Endothelial cell of umbilical vein (primary cell): Measurements from ENCODE around the gene NKIRAS1. TPM values are rescaled to one million over a fixed set of nuclear protein-coding genes. Genes with fewer than 3 reads are reported as not detected.

ENCODE experiments used
- BruUV-seq: library from RNA; stranded (reverse); fragments of 400-500 nt; replicated peaks from 2 replicates; lab custom pipeline; 2021; lab: Mats Ljungman, UMichigan
- CTCF ChIA-PET: fragments of 300-600, 350-600 bp; sonication (Branson Sonifier 250); formaldehyde crosslinking; loops from one replicate; lab custom pipeline; 2021; ENCODE audit warnings: antibody characterized with exemption, inconsistent platforms; lab: Charles Lee
- POLR2A ChIA-PET: fragments of 300-600, 350-600 bp; sonication (Branson Sonifier 250); formaldehyde crosslinking; loops from one replicate; lab custom pipeline; 2021; ENCODE audit warnings: antibody characterized with exemption, inconsistent platforms; lab: Charles Lee
- DNase-seq: peaks from one replicate; pipeline ENCODE4 v3.0.0-alpha.2; 2011; ENCODE audit warnings: low read depth, low spot score
- FAIRE-seq: peaks from 2 replicates; lab custom pipeline; 2011; peaks lifted over from hg19 to GRCh38; lab: Jason Lieb, UNC
- H2AFZ ChIP-seq: 2 replicates; pipeline ENCODE4 v1.6.0; 2012; ENCODE audit warnings: low read depth, low read length, control low read depth, inconsistent platforms
- H3K27ac ChIP-seq: 2 replicates; pipeline ENCODE4 v1.5.1; 2011; ENCODE audit warnings: low read depth, mild to moderate bottlenecking, control low read depth, low read length, moderate library complexity; ENCODE audit not compliant: insufficient read depth
- H3K27me3 ChIP-seq, 2 experiments: 2 replicates each; pipeline versions ENCODE4 v1.6.0 to v1.6.1; 2011; ENCODE audit warnings: low read length in 2 of 2, mixed read lengths in 1 of 2; ENCODE audit not compliant: control insufficient read depth in 2 of 2, insufficient read depth in 2 of 2
- H3K36me3 ChIP-seq, 2 experiments: 2 replicates in 1 of 2; 3 replicates in 1 of 2; pipeline ENCODE4 v1.5.1; 2011; ENCODE audit warnings: low read length in 2 of 2, mild to moderate bottlenecking in 1 of 2, moderate library complexity in 1 of 2; ENCODE audit not compliant: control insufficient read depth in 2 of 2, insufficient read depth in 2 of 2; ENCODE audit errors: extremely low read depth in 1 of 2
- H3K4me1 ChIP-seq: 3 replicates; pipeline ENCODE4 v1.5.1; 2011; ENCODE audit warnings: mild to moderate bottlenecking, low read length; ENCODE audit not compliant: control insufficient read depth, insufficient read depth; ENCODE audit errors: extremely low read depth
- H3K4me2 ChIP-seq: 2 replicates; pipeline ENCODE4 v1.6.1; 2011; ENCODE audit warnings: low read length, control low read depth, mixed read lengths; ENCODE audit not compliant: insufficient read depth
- H3K4me3 ChIP-seq, 3 experiments: fragments of 200-600 bp in 1 of 3; sonication (generic), shearing (Covaris generic) in 1 of 3; replicated peaks in 1 of 3; 2 replicates each; pipeline ENCODE4 v1.5.1; 2011 to 2016; ENCODE audit warnings: control low read depth in 3 of 3, low read length in 3 of 3, mild to moderate bottlenecking in 2 of 3, inconsistent platforms in 1 of 3, low read depth in 1 of 3, moderate library complexity in 1 of 3; ENCODE audit not compliant: insufficient read depth in 1 of 3
- H3K79me2 ChIP-seq: 2 replicates; pipeline ENCODE4 v1.6.0; 2012; ENCODE audit warnings: low read length, inconsistent platforms; ENCODE audit not compliant: control insufficient read depth, insufficient read depth
- H3K9ac ChIP-seq: replicated peaks from 2 replicates; pipeline ENCODE3; 2011; ENCODE audit warnings: low read length, control low read depth; ENCODE audit not compliant: insufficient read depth; ENCODE audit errors: extremely low read depth
- H3K9me1 ChIP-seq: replicated peaks from 3 replicates; pipeline ENCODE4 v1.6.0; 2011; ENCODE audit warnings: mild to moderate bottlenecking, low read length; ENCODE audit not compliant: control insufficient read depth, insufficient read depth; ENCODE audit errors: extremely low read depth
- H3K9me3 ChIP-seq: replicated peaks from 2 replicates; pipeline ENCODE4 v1.5.1; 2012; ENCODE audit warnings: low read length, inconsistent platforms; ENCODE audit not compliant: control insufficient read depth, insufficient read depth
- H4K20me1 ChIP-seq: replicated peaks from 2 replicates; pipeline ENCODE3; 2011; ENCODE audit warnings: mild to moderate bottlenecking, low read length; ENCODE audit not compliant: control insufficient read depth, insufficient read depth; ENCODE audit errors: extremely low read depth
- POLR2AphosphoS5 ChIP-seq: IDR thresholded peaks from 2 replicates; pipeline ENCODE4 v1.6.1; 2012; ENCODE audit warnings: low read depth, mild to moderate bottlenecking, control low read depth, low read length, moderate library complexity; ENCODE audit not compliant: insufficient read depth
- dilution Hi-C: fragments of 300-500 bp; cut with MboI; formaldehyde crosslinking; loops from one replicate; pipeline ENCODE4 v1.15.0; 2019; ENCODE audit warnings: low sequenced_read_pairs; ENCODE audit not compliant: extremely low pct_ligation_motif_present
- intact Hi-C: fragments of 100-400 bp; cut with micrococcal nuclease; formaldehyde crosslinking; loops from one replicate; pipeline ENCODE4 v1.10.0; 2022
- polyA plus RNA-seq, 4 experiments: library from polyadenylated mRNA; depleted of rRNA in 3 of 4; stranded (reverse) in 3 of 4; unstranded in 1 of 4; fragments of >200 nt; gene quantifications; 2 replicates each; pipeline versions ENCODE4 v1.2.1 to v1.2.3, GENCODE V29; 2011 to 2012; ENCODE audit warnings: missing spikeins in 1 of 4
- total RNA-seq: library from RNA; stranded (reverse); gene quantifications from 2 replicates; pipeline ENCODE4 v1.2.3, GENCODE V29; 2021
- TF ChIP-seq, protein P1 (sequence below), 2 donors: IDR thresholded peaks; 1 replicate in 1 of 2; 2 replicates in 1 of 2; pipeline ENCODE4 v1.5.1; 2011; ENCODE audit warnings: low read length in 2 of 2, mild to moderate bottlenecking in 2 of 2, moderate library complexity in 2 of 2, control low read depth in 1 of 2, inconsistent platforms in 1 of 2, low read depth in 1 of 2; ENCODE audit not compliant: insufficient read depth in 1 of 2; ENCODE audit errors: extremely low read depth in 1 of 2

The NKIRAS1 gene
- total and polyA plus RNA-seq, 2 donors (not counting 3 experiments of a cell fraction or from before 2014, with no cell fraction given) = 2.2 to 2.9 TPM

- peaks cover 0 to 5% of the 10 kb centered on the region in 2 experiments for H3K27me3 ChIP-seq
- H3K4me2 ChIP-seq = no peak overlapping the region
- no TSS peak for BruUV-seq
- no peaks in the 10 kb centered on the region for H3K9me3 ChIP-seq
- no peaks in the 10 kb centered on the region for H3K79me2 ChIP-seq
- dilution Hi-C loops = no loop called here
- no peak for FAIRE-seq
- no peak overlapping the region for H2AFZ ChIP-seq
- H3K9me1 ChIP-seq = no peaks in the 10 kb centered on the region
- no peak for DNase-seq
- H3K36me3 ChIP-seq = no peaks in the 10 kb centered on the region
- intact Hi-C loops = no loop called here
- H3K4me3 ChIP-seq = no peak overlapping the region
- H3K4me1 ChIP-seq = no peaks in the 10 kb centered on the region
- no peaks in the 10 kb centered on the region for H4K20me1 ChIP-seq
- no peak overlapping the region for H3K9ac ChIP-seq
- CTCF ChIA-PET = interaction anchor here (0.6 to 1.7 kb wide), 4 partner anchors 9 to 71 kb away, joined by 3 to 6 read pairs (median 4); no protein-coding TSS in a partner anchor
- POLR2A ChIA-PET = interaction anchor here (1.6 kb wide), 1 partner anchor 10 kb away, joined by 8 read pairs; the partner anchor contains the start of genes NKIRAS1 and RPL15
- TF ChIP-seq, protein P1, sequence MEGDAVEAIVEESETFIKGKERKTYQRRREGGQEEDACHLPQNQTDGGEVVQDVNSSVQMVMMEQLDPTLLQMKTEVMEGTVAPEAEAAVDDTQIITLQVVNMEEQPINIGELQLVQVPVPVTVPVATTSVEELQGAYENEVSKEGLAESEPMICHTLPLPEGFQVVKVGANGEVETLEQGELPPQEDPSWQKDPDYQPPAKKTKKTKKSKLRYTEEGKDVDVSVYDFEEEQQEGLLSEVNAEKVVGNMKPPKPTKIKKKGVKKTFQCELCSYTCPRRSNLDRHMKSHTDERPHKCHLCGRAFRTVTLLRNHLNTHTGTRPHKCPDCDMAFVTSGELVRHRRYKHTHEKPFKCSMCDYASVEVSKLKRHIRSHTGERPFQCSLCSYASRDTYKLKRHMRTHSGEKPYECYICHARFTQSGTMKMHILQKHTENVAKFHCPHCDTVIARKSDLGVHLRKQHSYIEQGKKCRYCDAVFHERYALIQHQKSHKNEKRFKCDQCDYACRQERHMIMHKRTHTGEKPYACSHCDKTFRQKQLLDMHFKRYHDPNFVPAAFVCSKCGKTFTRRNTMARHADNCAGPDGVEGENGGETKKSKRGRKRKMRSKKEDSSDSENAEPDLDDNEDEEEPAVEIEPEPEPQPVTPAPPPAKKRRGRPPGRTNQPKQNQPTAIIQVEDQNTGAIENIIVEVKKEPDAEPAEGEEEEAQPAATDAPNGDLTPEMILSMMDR (IDR thresholded peaks at IDR 0.05; ENCODE audit: extremely low read depth in 1 of 2, insufficient read depth in 1 of 2, low read depth in 1 of 2, low read length in 2 of 2) = peak in 1 of 2 donors; percentile 5
- no peak for TF ChIP-seq POLR2AphosphoS5
- no peak overlapping the region for H3K27ac ChIP-seq
Measured at GRCh38 chr3:23926736-23927135, 9.9 kb upstream of the NKIRAS1 start.

DNA sequence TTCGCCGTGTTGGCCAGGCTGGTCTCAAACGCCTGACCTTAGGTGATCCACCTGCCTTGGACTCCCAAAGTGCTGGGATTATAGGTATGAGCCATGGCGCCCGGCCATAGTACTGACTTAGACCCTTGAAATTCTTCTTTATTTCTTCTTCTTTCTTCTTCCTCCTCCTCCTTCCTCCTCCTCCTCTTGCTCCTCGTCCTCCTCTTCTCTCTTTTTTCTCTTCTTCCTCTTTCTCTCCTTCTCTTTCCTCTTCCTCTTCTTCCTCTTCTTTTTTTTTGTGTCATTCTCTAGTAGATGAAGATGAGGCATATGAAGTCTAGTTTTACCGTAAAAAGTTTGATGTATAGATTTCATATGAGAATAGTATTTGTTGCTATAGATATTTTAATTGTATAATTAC lies 9.5 kb upstream of the NKIRAS1 start:
- BruUV-seq = no TSS peak
- Histone ChIP-seq H3K9me1 (no peaks in the 10 kb centered on the region), H2AFZ (no peak overlapping the region), H3K9ac (no peak overlapping the region), H3K4me3 (no peak overlapping the region), H3K36me3 (no peaks in the 10 kb centered on the region), H3K4me2 (no peak overlapping the region), H3K4me1 (no peaks in the 10 kb centered on the region), H4K20me1 (no peaks in the 10 kb centered on the region), H3K27me3 (peaks cover 0 to 5% of the 10 kb centered on the region in 2 experiments), H3K79me2 (no peaks in the 10 kb centered on the region), H3K27ac (no peak overlapping the region), H3K9me3 (no peaks in the 10 kb centered on the region)
- TF ChIP-seq, protein P1 (IDR thresholded peaks at IDR 0.05; ENCODE audit: extremely low read depth in 1 of 2, insufficient read depth in 1 of 2, low read depth in 1 of 2, low read length in 2 of 2) = no peak
- FAIRE-seq (peak; percentile 35), DNase-seq (no peak)
- POLR2A ChIA-PET = interaction anchor here (1.1 to 1.6 kb wide), 2 partner anchors 9 kb away, joined by 8 to 10 read pairs; partner anchors contain the start of genes NKIRAS1 and RPL15
- dilution Hi-C loops = no loop called here
- CTCF ChIA-PET = interaction anchor here (1.0 to 1.7 kb wide), 3 partner anchors 9 to 72 kb away, joined by 3 to 6 read pairs (median 4); no protein-coding TSS in a partner anchor
- intact Hi-C loops = no loop called here
